Gastrocnemius medialis (tissue), 4 donors: ENCODE data around the gene MBD3L2B.

Experiments used
- POLR2A ChIP-seq, 2 donors: fragments of 450-650 bp; IDR thresholded peaks; one replicate each; pipeline ENCODE4 v1.6.1; 2017; ENCODE audit warnings: antibody characterized with exemption in 2 of 2, mild to moderate bottlenecking in 2 of 2, moderate library complexity in 2 of 2
- TF ChIP-seq, protein P1 (sequence below), 5 experiments: fragments of 450-650 bp in 3 of 5; fragments of 200-600 bp in 2 of 5; sonication (generic) in 2 of 5; IDR thresholded peaks in 4 of 5; conservative IDR thresholded peaks in 1 of 5; 1 replicate in 4 of 5; 2 replicates in 1 of 5; pipeline ENCODE4 v1.5.1; 2016 to 2019; ENCODE audit warnings: antibody characterized with exemption in 5 of 5, mild to moderate bottlenecking in 3 of 5, moderate library complexity in 3 of 5

GRCh38 chr19:6979399-6979798 is 41.8 kb downstream of the MBD3L2B start:
- TF ChIP-seq, protein P1, sequence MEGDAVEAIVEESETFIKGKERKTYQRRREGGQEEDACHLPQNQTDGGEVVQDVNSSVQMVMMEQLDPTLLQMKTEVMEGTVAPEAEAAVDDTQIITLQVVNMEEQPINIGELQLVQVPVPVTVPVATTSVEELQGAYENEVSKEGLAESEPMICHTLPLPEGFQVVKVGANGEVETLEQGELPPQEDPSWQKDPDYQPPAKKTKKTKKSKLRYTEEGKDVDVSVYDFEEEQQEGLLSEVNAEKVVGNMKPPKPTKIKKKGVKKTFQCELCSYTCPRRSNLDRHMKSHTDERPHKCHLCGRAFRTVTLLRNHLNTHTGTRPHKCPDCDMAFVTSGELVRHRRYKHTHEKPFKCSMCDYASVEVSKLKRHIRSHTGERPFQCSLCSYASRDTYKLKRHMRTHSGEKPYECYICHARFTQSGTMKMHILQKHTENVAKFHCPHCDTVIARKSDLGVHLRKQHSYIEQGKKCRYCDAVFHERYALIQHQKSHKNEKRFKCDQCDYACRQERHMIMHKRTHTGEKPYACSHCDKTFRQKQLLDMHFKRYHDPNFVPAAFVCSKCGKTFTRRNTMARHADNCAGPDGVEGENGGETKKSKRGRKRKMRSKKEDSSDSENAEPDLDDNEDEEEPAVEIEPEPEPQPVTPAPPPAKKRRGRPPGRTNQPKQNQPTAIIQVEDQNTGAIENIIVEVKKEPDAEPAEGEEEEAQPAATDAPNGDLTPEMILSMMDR (IDR thresholded peaks at IDR 0.05 in 4 of 5, conservative IDR thresholded peaks at IDR 0.05 in 1 of 5): no peak
- no peak for TF ChIP-seq POLR2A (IDR thresholded peaks at IDR 0.05)
